Stomach (tissue), 4 donors: Measurements from ENCODE around the gene ZNF644.

Experiments used
- POLR2A ChIP-seq, 4 donors: fragments of 450-650 bp; IDR thresholded peaks; one replicate each; pipeline ENCODE4 v1.6.1; 2016; ENCODE audit warnings: antibody characterized with exemption in 4 of 4, control low read depth in 2 of 4, mild to moderate bottlenecking in 1 of 4, moderate library complexity in 1 of 4
- POLR2AphosphoS5 ChIP-seq, 3 donors: sonication (generic); formaldehyde crosslinking; IDR thresholded peaks; one replicate each; pipeline ENCODE4 v1.6.1; 2016; ENCODE audit warnings: antibody characterized with exemption in 3 of 3
- TF ChIP-seq, protein P1 (sequence below), 7 experiments: fragments of 450-650 bp in 4 of 7; fragments of 200-600 bp in 3 of 7; sonication (generic) in 3 of 7; IDR thresholded peaks; one replicate each; pipeline ENCODE4 v1.5.1; 2016 to 2019; ENCODE audit warnings: antibody characterized with exemption in 7 of 7, control low read depth in 2 of 7, mild to moderate bottlenecking in 1 of 7

GRCh38 chr1:90955769-90956168 lies 66.1 kb downstream of the ZNF644 start:
- TF ChIP-seq POLR2AphosphoS5 (IDR thresholded peaks at IDR 0.05) (no peak), POLR2A (IDR thresholded peaks at IDR 0.05) (no peak)
- TF ChIP-seq, protein P1, sequence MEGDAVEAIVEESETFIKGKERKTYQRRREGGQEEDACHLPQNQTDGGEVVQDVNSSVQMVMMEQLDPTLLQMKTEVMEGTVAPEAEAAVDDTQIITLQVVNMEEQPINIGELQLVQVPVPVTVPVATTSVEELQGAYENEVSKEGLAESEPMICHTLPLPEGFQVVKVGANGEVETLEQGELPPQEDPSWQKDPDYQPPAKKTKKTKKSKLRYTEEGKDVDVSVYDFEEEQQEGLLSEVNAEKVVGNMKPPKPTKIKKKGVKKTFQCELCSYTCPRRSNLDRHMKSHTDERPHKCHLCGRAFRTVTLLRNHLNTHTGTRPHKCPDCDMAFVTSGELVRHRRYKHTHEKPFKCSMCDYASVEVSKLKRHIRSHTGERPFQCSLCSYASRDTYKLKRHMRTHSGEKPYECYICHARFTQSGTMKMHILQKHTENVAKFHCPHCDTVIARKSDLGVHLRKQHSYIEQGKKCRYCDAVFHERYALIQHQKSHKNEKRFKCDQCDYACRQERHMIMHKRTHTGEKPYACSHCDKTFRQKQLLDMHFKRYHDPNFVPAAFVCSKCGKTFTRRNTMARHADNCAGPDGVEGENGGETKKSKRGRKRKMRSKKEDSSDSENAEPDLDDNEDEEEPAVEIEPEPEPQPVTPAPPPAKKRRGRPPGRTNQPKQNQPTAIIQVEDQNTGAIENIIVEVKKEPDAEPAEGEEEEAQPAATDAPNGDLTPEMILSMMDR (IDR thresholded peaks at IDR 0.05) = no peak
